Measurements from ENCODE around the gene SMYD5.

The SMYD5 gene

DNA sequence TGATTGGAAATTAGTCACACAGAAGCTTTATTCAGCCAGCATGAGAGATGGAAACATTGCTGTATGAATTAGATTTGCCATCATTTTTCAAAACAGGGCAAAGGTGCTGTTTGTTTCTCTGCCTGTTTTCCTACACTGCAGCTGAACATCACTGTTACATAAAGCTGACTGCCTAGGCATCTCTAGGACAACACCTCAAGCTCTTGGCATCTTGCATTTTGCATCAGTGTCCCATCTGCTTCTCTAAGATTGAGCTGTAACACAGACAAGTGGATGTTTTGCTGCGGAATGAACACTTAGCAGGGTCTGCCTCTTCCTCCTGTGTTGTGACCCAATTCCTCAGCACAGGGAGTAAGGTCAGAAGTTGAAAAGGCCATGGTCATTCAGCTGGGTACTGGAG, 24.9 kb downstream of the SMYD5 start:
- DNase-seq (ENCODE audit: low spot score), result no peak

DNA sequence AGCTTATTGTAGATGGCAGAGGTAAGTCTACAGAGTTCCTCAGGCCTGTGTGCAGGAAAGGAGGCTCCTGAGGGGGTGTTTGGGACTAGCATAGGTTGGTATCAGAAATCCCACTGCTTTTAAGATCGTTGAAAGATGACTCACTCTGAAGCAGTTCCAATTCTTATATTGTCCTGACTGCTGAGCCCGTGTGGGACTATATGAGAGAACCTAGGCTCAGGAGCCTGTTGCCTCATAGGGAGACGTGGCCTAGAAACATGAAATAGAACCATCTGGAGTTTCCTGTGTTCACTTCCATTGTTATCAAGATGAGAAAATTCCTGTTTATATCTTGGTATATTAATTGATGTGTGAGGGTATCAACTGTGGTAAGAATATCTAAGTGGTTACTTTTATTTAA, 25.7 kb downstream of the SMYD5 start:
- DNase-seq (ENCODE audit: low spot score), result no peak

- DNase-seq (ENCODE audit: low spot score), result no peak
These were observed 30.0 kb downstream of the SMYD5 start for GRCh38 chr2:73243884-73244570.

GRCh38 chr2:73244580-73244979, 30.5 kb downstream of the SMYD5 start:
- DNase-seq (ENCODE audit: low spot score), result no peak

- DNase-seq (ENCODE audit: low spot score), result no peak
These were observed 32.8 kb downstream of the SMYD5 start for GRCh38 chr2:73246850-73247249.

DNA sequence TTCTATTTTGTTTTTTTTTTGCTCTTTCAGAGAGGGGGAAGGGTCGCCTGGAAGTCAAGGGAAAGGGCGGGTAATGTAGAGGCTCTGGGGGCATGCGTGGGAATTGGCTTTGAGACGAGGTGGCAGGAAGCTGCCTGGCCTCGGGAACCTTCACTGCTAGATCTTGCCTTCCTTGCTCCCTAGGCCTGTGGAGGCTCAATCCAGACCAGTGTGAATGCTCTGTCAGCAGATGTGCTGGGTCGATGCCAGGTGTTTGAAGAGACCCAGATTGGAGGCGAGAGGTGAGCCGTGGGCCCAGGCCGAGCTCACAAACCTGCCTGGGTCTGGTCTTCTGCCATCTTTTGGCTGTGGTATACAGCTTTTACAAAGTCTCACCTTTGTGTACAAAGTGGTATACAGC, 35.6 kb downstream of the SMYD5 start:
- DNase-seq (ENCODE audit: low spot score), result no peak

DNA sequence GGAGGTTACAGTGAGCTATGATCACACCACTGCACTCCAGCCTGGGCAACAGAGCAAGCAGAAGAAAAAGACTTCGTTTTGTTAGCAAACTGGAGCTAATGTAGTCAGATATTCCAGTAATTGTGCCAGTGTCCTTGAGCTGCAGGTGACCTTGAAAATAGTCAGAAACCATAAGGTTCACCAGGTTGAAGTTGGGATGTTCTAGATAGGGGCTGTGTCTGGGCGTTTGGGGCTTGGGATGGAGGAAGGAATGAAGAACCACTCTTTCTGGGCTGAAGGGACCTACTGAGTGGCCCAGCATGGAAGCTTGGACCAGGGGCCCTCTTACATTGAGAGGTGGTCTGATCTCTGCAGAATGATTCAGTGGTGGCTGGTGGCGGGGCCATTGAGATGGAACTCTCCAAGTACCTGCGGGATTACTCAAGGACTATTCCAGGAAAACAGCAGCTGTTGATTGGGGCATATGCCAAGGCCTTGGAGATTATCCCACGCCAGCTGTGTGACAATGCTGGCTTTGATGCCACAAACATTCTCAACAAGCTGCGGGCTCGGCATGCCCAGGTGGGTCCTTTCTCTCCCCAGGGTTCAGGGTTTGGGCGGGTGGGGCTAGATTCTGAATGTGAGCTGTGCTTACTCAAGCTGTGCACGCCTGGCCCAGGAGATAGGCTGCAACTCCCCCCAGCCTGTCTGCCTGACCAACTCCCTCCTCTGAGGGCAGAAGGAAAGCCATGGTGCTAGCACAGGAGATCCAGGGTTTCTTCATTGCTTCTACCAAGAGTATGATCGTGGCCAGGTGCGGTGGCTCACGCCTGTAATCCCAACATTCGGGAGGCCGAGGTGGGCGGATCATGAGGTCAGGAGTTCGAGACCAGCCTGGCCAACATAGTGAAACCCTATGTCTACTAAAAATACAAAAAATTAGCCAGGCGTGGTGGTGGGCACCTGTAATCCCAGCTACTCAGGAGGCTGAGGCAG, 37.1 kb downstream of the SMYD5 start:
- DNase-seq (ENCODE audit: low spot score), result no peak

DNA sequence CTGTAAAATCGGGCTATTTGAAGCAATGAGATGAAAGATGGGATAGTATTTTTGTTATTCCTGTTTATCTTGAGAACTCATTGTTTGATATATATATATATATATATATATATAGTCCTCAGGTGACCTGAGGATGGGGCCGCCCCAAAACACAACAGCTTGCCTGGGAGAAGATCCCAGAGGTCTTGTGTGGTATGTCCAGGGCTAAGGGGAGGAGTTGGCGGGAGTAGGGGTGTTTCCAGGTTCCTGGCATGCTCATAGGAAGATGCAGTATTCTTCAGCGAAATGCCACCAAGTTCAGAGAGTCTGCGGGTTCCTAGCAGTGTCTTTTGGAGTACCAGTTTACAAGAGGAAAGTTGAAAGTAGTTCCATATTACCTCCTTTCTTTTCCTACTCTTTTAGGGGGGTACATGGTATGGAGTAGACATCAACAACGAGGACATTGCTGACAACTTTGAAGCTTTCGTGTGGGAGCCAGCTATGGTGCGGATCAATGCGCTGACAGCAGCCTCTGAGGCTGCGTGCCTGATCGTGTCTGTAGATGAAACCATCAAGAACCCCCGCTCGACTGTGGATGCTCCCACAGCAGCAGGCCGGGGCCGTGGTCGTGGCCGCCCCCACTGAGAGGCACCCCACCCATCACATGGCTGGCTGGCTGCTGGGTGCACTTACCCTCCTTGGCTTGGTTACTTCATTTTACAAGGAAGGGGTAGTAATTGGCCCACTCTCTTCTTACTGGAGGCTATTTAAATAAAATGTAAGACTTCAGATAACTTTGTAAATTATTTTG, 38.4 kb downstream of the SMYD5 start:
- no peak for DNase-seq (ENCODE audit: low spot score)

- no peak for DNase-seq (ENCODE audit: low spot score)
These were observed 39.4 kb downstream of the SMYD5 start for GRCh38 chr2:73253400-73253799.

DNA sequence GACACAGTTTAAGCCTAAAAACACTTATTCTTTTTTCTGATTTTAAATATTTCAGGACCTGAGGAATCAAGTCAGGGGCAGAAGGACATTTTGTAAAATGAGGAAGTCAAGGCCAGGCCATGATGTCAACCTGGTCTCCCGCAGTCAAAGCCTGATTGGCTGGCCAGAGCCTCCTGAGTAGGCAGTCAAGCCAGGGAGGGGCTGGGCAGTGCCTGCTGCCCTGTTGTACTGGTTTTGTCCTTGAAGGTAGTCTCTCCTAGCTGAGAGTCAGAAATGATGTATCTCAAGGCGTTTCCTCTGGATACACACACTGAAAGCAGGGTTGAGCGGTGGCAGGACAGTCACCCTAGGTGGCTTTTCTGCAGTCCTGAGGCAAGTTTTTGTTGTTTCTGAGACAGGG, 39.9 kb downstream of the SMYD5 start:
- no peak for DNase-seq (ENCODE audit: low spot score)

DNA sequence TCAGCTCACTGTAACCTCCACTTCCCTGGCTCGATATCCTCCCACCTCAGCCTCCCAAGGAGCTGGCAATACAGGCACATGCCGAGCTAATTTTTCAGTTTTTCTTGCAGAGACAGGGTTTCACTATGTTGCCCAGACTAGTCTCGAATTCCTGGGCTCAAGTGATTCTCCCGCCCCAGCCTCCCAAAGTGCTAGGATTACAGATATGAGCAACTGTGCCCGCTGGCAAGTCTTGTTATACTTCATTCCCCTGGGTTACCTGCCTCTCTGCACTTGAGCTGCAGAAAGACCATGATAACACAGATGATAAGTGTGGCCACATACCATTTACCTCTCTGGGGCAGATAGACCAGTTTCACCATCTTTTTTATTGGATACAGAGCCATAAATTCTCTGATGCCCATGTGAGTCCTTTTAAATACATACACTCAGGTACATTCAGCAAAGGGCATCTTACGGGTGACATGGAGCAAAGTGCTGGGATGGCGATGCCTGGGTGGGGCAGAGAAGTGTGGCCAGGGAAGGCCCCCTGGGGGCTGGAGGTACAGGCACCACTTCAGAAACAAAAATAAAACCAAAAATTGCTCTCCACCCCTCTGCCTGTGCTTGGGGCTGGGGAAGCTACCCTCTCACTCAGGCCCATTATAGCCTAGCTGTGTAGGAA, 40.4 kb downstream of the SMYD5 start:
- DNase-seq (ENCODE audit: low spot score), result no peak

GRCh38 chr2:73255007-73255644, 41.1 kb downstream of the SMYD5 start:
- DNase-seq (ENCODE audit: low spot score), result no peak

GRCh38 chr2:73255907-73256617, 42.0 kb downstream of the SMYD5 start:
- DNase-seq (ENCODE audit: low spot score), result no peak

DNA sequence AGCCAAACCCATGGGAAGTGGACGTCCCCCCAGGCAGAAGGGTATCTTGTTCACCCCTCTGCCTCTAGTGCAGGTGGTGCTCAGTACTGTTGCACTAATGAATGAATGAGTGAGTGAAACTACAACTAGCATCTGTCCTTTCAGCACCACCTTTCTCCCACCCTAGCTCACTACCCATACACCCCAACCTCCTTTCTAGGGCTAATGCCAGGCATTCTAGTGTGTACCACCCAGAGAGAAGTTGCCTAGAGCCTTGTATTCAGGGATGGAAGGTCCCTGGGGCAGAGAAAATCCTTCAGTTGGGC, 42.5 kb downstream of the SMYD5 start:
- no peak for DNase-seq (ENCODE audit: low spot score)

- DNase-seq (ENCODE audit: low spot score), result no peak
These were observed 43.0 kb downstream of the SMYD5 start for GRCh38 chr2:73257021-73257420.

GRCh38 chr2:73257425-73258125, 43.5 kb downstream of the SMYD5 start:
- DNase-seq (ENCODE audit: low spot score), result no peak

GRCh38 chr2:73258186-73258912, 44.3 kb downstream of the SMYD5 start:
- DNase-seq (ENCODE audit: low spot score), result no peak

GRCh38 chr2:73258913-73259215, 44.8 kb downstream of the SMYD5 start:
- DNase-seq (ENCODE audit: low spot score), result no peak

DNA sequence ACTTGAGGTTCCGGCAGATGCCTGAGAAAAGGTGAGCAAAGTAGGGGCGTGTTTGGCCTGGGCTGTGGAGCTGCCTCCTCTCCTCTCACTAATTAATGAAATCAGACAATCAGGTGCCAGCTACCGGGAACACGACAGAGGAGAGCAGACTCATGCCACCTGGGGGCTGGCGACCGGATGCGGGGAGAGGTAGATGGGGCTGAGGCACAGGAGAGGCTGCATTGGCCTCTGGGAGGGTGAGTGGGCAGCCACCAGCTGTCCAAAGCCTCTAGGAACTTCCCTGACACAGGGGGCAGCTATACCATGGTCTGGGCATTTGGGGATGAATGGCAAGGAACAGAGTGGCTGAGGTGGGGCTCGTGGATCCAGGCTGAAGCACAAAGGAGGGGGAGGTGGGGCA, 45.2 kb downstream of the SMYD5 start:
- no peak for DNase-seq (ENCODE audit: low spot score)

Data from HuH-7.5 (cell line).